Measurements from ENCODE around the gene ADCY7. TPM values are rescaled to one million over a fixed set of nuclear protein-coding genes. Genes with fewer than 3 reads are reported as not detected.
"Not testable (repeated sequence)": the region's sequence is repeated elsewhere in the genome, so short reads cannot be mapped to it uniquely, and the experiment has no call there.

The ADCY7 gene
- polyA plus RNA-seq (ENCODE audit: insufficient read length in 3 of 3) = 1 to 10 TPM; 6.5 to 7.0 (median 6.6) TPM

GRCh38 chr16:50266337-50267091 is at the start of gene ADCY7:
TSS of gene ADCY7 (plus strand) at chr16:50266551. CDS start at chr16:50288180, 21,629 bp downstream.
- DNase-seq (ENCODE audit: low read depth in 3 of 3, low spot score in 2 of 3) = no peak

- DNase-seq (ENCODE audit: low read depth in 3 of 3, low spot score in 2 of 3) = no peak
These were observed 46.9 kb upstream of the ADCY7 start for GRCh38 chr16:50219402-50219975.

- DNase-seq (ENCODE audit: low read depth in 3 of 3, low spot score in 2 of 3) = no peak
These were observed 42.1 kb upstream of the ADCY7 start for GRCh38 chr16:50224286-50224685.

- DNase-seq (ENCODE audit: low read depth in 3 of 3, low spot score in 2 of 3) = no peak
These were observed 39.2 kb upstream of the ADCY7 start for GRCh38 chr16:50227120-50227519.

GRCh38 chr16:50227665-50228064 is 38.7 kb upstream of the ADCY7 start:
- DNase-seq (ENCODE audit: low read depth in 3 of 3, low spot score in 2 of 3) = no peak

- no peak for DNase-seq (ENCODE audit: low read depth in 3 of 3, low spot score in 2 of 3)
These were observed 37.9 kb upstream of the ADCY7 start for GRCh38 chr16:50228364-50228868.

- DNase-seq (ENCODE audit: low read depth in 3 of 3, low spot score in 2 of 3) = no peak
These were observed 37.1 kb upstream of the ADCY7 start for GRCh38 chr16:50229149-50229726.

- no peak for DNase-seq (ENCODE audit: low read depth in 3 of 3, low spot score in 2 of 3)
These were observed 31.4 kb upstream of the ADCY7 start for GRCh38 chr16:50234771-50235556.

GRCh38 chr16:50235581-50235980 is 30.8 kb upstream of the ADCY7 start:
- no peak for DNase-seq (ENCODE audit: low read depth in 3 of 3, low spot score in 2 of 3)

- DNase-seq (ENCODE audit: low read depth in 3 of 3, low spot score in 2 of 3) = no peak
These were observed 28.0 kb upstream of the ADCY7 start for GRCh38 chr16:50238314-50238713.

GRCh38 chr16:50238868-50239301 is 27.5 kb upstream of the ADCY7 start:
- DNase-seq (ENCODE audit: low read depth in 3 of 3, low spot score in 2 of 3) = no peak

GRCh38 chr16:50243024-50243423 is 23.3 kb upstream of the ADCY7 start:
- DNase-seq (ENCODE audit: low read depth in 3 of 3, low spot score in 2 of 3) = not testable (repeated sequence)

- DNase-seq (ENCODE audit: low read depth in 3 of 3, low spot score in 2 of 3) = no peak
These were observed 22.2 kb upstream of the ADCY7 start for GRCh38 chr16:50244140-50244503.

- no peak for DNase-seq (ENCODE audit: low read depth in 3 of 3, low spot score in 2 of 3)
These were observed 21.6 kb upstream of the ADCY7 start for GRCh38 chr16:50244504-50245416.

GRCh38 chr16:50245417-50246298 is 20.7 kb upstream of the ADCY7 start:
- DNase-seq (ENCODE audit: low read depth in 3 of 3, low spot score in 2 of 3) = no peak

- no peak for DNase-seq (ENCODE audit: low read depth in 3 of 3, low spot score in 2 of 3)
These were observed 19.8 kb upstream of the ADCY7 start for GRCh38 chr16:50246299-50247122.

- no peak for DNase-seq (ENCODE audit: low read depth in 3 of 3, low spot score in 2 of 3)
These were observed 19.0 kb upstream of the ADCY7 start for GRCh38 chr16:50247123-50247905.
